Activated CD8-positive, alpha-beta memory T cell treated with anti-CD3 and anti-CD28 coated beads, Interleukin-2, amount 50 U/mL, for 4 hours (primary cell): Measurements from ENCODE around the gene GON7.
"Not testable (repeated sequence)": the region's sequence is repeated elsewhere in the genome, so short reads cannot be mapped to it uniquely, and the experiment has no call there.

Experiments used
- DNase-seq: peaks from one replicate; pipeline ENCODE4 v3.0.0-alpha.2; 2020

Gene GON7

GRCh38 chr14:93206793-93207467 is at the start of gene GON7, which contains the start of gene UBR7:
Gene GON7, minus strand, starts transcription at chr14:93207065. Its CDS starts 28 bp downstream, at chr14:93207037.
Gene UBR7, plus strand, starts transcription at chr14:93207256. Its CDS starts 36 bp downstream, at chr14:93207292.
- peak; percentile 83 for DNase-seq

DNA sequence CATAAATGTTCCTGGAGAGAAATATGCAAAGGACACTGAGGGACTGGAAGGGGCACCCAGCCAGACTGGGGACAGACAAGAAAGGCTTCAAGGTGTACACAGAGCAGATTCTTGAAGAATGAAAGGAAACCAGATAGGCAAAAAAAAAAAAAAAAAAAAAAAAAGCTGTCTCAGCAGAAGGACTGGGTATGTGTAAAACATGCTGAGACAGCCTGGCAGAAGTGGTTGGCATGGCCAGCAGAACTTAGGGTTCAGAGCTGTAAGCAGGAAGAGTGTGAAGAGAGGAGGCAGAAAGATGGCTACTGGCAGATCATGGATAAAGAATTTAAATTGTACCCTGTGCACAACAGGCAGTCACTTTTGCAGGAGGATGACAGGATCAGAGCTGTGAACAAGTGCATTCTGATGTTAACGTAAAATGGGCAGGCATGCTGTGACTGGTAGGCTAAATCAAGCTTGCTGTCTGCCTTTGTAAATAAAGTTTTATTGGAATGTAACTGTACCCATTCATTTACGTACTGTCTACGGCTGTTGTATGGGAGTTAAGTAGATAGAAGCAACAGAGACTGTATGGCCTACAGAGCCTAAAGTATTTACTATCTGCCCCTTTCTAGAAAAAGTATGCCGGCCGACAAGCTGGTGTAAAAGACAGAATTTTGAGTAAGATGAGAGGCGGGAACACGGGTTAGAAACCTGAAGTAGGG is 42.4 kb upstream of the GON7 start:
- DNase-seq = no peak

GRCh38 chr14:93246534-93246933 is 39.7 kb upstream of the GON7 start:
- no peak for DNase-seq

GRCh38 chr14:93245764-93246420 is 39.0 kb upstream of the GON7 start:
- DNase-seq = no peak

- no peak for DNase-seq
Observed at GRCh38 chr14:93240678-93241000, 33.8 kb upstream of the GON7 start.

- no peak for DNase-seq
Observed at GRCh38 chr14:93239869-93240677, 33.2 kb upstream of the GON7 start.

GRCh38 chr14:93234798-93235197 is 27.9 kb upstream of the GON7 start:
- no peak for DNase-seq

- not testable (repeated sequence) for DNase-seq
Observed at GRCh38 chr14:93233078-93233477, 26.2 kb upstream of the GON7 start.

DNA sequence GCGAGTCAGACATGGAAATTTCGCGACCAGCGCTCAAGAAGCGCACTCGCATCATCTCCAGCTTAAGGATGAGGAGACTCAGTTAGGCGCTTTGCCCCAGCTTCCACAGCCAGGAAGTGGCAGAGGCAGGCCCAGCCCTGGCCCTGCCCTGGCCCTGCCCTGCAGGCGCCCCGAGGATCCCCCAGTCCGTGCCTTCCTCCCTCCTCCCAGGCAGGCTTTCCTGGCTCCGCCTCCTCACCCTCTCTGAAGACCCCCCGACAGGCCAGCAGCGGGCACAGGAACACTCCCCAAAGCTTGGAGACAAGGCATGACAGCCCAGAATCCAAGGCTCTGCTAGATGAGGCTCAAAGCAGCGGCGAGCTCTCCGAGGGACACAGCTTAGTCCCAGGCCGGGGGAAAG is 25.3 kb upstream of the GON7 start:
- DNase-seq = no peak

- DNase-seq = no peak
Observed at GRCh38 chr14:93231129-93231979, 24.5 kb upstream of the GON7 start.

DNA sequence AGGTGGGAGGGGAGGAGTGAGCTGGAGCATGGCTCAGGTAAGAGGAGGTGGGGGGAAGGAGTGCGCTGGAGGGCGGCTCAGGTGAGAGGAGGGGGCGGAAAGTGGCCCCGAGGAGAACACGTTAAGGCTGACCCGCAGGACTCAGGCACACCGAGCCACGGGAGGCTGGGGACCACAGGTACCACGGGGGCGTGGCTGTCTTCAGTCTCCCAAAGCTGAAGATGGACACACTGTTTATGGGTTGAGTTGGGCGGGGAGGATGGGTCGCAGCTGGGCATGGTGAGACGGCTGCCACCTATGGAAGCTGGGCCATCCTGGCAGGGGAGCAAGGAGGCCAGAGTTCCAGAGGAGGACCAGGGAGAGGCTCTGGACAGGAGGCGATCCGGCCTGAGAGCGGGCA is 23.7 kb upstream of the GON7 start:
- no peak for DNase-seq

GRCh38 chr14:93228550-93228949 is 21.7 kb upstream of the GON7 start:
- no peak for DNase-seq

DNA sequence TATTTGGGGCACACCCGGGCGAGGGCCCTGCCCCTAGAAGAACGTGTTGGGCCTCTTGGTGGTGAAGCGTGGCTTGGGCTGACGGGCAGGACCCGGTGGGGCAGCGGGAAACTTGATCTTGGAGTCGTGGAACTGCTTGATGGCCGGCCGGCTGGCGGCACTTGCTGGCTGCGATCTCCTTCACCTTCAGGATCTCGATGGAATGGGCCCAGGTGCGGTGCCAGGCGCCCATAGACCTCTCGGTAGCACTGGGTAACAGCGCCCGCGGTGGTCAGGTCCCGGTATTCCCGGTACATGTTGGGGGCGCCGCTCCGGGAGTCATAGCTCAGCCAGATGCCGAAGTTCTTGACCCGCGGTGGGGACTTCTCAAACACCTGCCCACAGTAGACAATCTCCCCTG is 16.7 kb upstream of the GON7 start:
- DNase-seq = no peak

DNA sequence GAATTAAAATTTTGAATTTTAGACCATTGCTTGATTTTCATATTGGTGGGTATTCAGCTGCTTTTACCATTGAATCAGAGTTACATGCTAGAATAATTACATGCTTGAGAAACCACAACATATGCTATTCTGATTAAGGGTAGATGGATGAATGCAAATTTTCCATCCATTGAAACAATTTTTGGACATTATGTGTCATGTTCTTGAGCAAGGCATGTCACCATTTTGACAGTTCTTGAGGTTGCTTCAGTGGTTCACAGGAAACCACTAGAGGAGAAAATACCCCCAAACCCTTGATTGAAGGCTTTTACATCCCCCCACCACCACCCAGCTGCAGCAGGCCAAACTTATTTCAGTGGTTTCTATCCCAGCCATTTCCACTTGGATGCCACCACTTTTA is 13.6 kb upstream of the GON7 start:
- no peak for DNase-seq

- peak; percentile 40 for DNase-seq
Observed at GRCh38 chr14:93219103-93219726, 12.3 kb upstream of the GON7 start.

GRCh38 chr14:93214598-93214997 is 7.7 kb upstream of the GON7 start:
- no peak for DNase-seq

GRCh38 chr14:93212432-93212831 is 5.6 kb upstream of the GON7 start:
- DNase-seq = no peak

DNA sequence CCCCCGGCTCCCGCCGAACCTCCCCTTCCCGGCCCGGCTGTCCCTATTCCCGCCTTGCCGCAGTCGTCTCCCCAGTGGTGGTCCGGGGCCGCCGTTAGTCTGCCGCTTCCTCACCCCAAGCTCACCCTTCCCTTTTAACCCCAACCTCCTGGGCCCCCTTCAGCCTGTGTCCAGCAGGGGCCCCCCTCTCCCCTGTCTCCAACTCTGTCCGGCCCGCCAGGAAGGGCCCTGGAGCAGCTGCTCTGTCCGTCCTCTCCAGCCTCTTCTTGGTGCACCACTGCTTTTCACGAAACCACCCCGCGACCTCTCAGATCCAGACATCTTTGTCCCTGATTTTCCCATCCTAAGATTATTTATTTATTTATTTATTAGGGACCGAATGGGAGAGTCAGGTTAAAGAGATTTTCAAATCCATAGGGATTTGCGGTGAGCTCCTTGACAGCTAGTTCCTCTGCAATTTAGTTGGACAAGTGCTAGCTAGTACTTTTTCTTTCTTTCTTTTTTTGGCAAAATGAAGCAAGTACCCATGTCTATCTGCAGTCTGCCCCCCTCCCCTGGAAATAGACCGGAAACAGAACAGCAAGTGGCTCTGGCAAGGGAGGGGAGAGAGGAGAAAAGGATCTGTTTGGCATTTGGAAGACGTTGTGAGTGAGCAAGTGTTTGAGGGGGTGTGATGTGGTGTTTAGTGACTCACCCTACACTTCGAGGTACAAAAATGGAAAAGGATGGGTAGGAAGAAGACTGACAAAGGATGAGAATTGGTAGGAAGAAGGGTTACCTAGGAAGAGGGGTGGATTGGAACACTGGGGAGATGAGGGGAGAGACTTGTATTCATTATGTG is 823 bp upstream of the GON7 start:
- no peak for DNase-seq

- DNase-seq = no peak
Observed at GRCh38 chr14:93201155-93201704, 5.6 kb downstream of the GON7 start.

DNA sequence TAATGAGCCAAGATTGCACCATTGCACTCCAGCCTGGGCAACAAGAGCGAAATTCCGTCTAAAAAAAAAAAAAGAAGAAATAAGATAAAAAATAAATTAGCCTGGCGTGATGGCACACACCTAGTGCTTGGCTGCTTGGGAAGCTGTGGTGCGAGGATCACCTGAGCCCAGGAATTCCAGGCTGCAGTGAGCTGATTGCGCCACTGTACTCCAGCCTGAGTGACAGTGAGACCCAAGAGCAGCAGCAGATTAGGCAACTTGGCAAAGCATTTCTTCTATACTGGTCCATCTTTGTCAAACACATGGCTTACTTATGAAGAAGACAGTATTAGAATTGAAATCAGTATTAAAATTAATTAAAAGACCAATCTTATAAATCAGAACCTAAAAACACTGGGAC is 6.3 kb downstream of the GON7 start:
- DNase-seq = no peak

- no peak for DNase-seq
Observed at GRCh38 chr14:93199031-93199430, 7.8 kb downstream of the GON7 start.
